Stomach (tissue), 9 donors: ENCODE measurements around the gene VPS8. TPM values are rescaled to one million over a fixed set of nuclear protein-coding genes. Genes with fewer than 3 reads are reported as not detected.
A peak's percentile ranks its signal among the peaks of the same experiment; 100 is the strongest.

Experiments used
- DNase-seq, 2 donors: peaks; one replicate each; pipeline versions ENCODE4 v3.0.0 to v3.0.0-alpha.2; 2013 to 2019
- H3K27ac ChIP-seq, 5 donors: fragments of 200-600 bp in 4 of 5; sonication (generic) in 4 of 5; one replicate each; pipeline ENCODE4 v1.5.1; 2013 to 2019; ENCODE audit warnings: mild to moderate bottlenecking in 1 of 5, moderate library complexity in 1 of 5
- H3K27me3 ChIP-seq, 3 donors: fragments of 200-600 bp; sonication (generic); one replicate each; pipeline ENCODE4 v1.5.1; 2017 to 2019; ENCODE audit warnings: mixed run types in 1 of 3
- H3K36me3 ChIP-seq, 4 donors: fragments of 200-600 bp; sonication (generic); 1 replicate in 3 of 4; 2 replicates in 1 of 4; pipeline ENCODE4 v1.5.1; 2016 to 2019
- H3K4me1 ChIP-seq, 4 donors: fragments of 200-600 bp; sonication (generic); one replicate each; pipeline ENCODE4 v1.5.1; 2016 to 2019
- H3K4me3 ChIP-seq, 4 donors: fragments of 200-600 bp; sonication (generic) in 3 of 4; one replicate each; pipeline ENCODE4 v1.5.1; 2016 to 2019; ENCODE audit warnings: mild to moderate bottlenecking in 1 of 4
- H3K9me3 ChIP-seq, 4 donors: fragments of 200-600 bp; sonication (generic); one replicate each; pipeline ENCODE4 v1.5.1; 2016 to 2019
- EP300 ChIP-seq: sonication (generic); formaldehyde crosslinking; IDR thresholded peaks from one replicate; pipeline ENCODE4 v1.6.1; 2017; ENCODE audit warnings: antibody characterized with exemption
- POLR2A ChIP-seq, 4 donors: fragments of 450-650 bp; IDR thresholded peaks; one replicate each; pipeline ENCODE4 v1.6.1; 2016; ENCODE audit warnings: antibody characterized with exemption in 4 of 4, control low read depth in 2 of 4, mild to moderate bottlenecking in 1 of 4, moderate library complexity in 1 of 4
- POLR2AphosphoS5 ChIP-seq, 3 donors: sonication (generic); formaldehyde crosslinking; IDR thresholded peaks; one replicate each; pipeline ENCODE4 v1.6.1; 2016; ENCODE audit warnings: antibody characterized with exemption in 3 of 3
- WGBS, 5 donors: extraction: QIAGEN DNeasy Blood & Tissue Kit in 3 of 5; methylation state at CpG; one replicate each; pipeline versions ENCODE4 v1.1.5 to v1.1.7; 2013 to 2018; 5-methylcytosine and 5-hydroxymethylcytosine counted together
- intact Hi-C: fragments of 100-400 bp; cut with DNase I; formaldehyde crosslinking; loops from one replicate; pipeline ENCODE4 v1.15.1; 2023; ENCODE audit warnings: low total_unique reads
- polyA plus RNA-seq, 3 donors: library from polyadenylated mRNA; stranded (reverse); fragments of 200-250 nt; gene quantifications; one replicate each; pipeline ENCODE4 v1.2.3, GENCODE V29; 2013
- total RNA-seq, 5 donors: library from RNA; depleted of rRNA; stranded (reverse); fragments of >200 nt; gene quantifications; one replicate each; pipeline versions ENCODE4 v1.1.0 to v1.2.3, GENCODE V29; 2014 to 2016
- TF ChIP-seq, protein P1 (sequence below), 7 experiments: fragments of 450-650 bp in 4 of 7; fragments of 200-600 bp in 3 of 7; sonication (generic) in 3 of 7; IDR thresholded peaks; one replicate each; pipeline ENCODE4 v1.5.1; 2016 to 2019; ENCODE audit warnings: antibody characterized with exemption in 7 of 7, control low read depth in 2 of 7, mild to moderate bottlenecking in 1 of 7
- donor health status: healthy with polysubstance abuse.
- donor health status: Bipolar disorder and iron deficiency.
- donor health status: healthy.

The VPS8 gene
- total and polyA plus RNA-seq, 8 donors = 7.5 to 126 (median 37.5) TPM

DNA sequence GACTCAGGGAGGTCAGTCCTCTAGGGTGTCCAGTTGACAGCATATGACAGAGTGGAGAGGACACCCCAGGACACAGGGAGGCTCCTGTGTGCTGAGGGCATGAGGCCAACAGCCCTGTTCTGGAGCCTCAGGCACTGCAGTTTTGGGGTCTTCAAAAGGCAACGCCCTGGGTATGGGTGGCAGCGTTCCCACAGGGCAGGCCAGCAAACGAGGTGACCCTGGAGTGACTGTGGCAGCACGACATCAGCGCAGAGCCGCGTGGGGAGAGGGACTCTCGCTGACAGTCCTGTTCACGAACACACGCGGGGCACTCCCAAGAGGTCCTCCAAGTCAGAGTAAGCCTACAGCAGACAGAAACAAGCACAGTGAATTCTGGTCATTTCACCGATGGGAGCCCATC is 41.4 kb upstream of the VPS8 start:
- Histone ChIP-seq H3K27ac (no peak overlapping the region), H3K4me1 (peaks cover 0 to 31% (median 8%) of the 10 kb centered on the region in 4 donors), H3K9me3 (no peaks in the 10 kb centered on the region), H3K27me3 (no peaks in the 10 kb centered on the region), H3K4me3 (no peak overlapping the region), H3K36me3 (no peaks in the 10 kb centered on the region)
- intact Hi-C loops = no loop called here
- 80 to 95% (median 88%) methylated on average over 1 to 12 of the region's 12 CpGs for WGBS, 5 donors
- TF ChIP-seq EP300 = no peak
- no peak for TF ChIP-seq POLR2A (IDR thresholded peaks at IDR 0.05)
- TF ChIP-seq POLR2AphosphoS5 (IDR thresholded peaks at IDR 0.05) = no peak
- TF ChIP-seq, protein P1, sequence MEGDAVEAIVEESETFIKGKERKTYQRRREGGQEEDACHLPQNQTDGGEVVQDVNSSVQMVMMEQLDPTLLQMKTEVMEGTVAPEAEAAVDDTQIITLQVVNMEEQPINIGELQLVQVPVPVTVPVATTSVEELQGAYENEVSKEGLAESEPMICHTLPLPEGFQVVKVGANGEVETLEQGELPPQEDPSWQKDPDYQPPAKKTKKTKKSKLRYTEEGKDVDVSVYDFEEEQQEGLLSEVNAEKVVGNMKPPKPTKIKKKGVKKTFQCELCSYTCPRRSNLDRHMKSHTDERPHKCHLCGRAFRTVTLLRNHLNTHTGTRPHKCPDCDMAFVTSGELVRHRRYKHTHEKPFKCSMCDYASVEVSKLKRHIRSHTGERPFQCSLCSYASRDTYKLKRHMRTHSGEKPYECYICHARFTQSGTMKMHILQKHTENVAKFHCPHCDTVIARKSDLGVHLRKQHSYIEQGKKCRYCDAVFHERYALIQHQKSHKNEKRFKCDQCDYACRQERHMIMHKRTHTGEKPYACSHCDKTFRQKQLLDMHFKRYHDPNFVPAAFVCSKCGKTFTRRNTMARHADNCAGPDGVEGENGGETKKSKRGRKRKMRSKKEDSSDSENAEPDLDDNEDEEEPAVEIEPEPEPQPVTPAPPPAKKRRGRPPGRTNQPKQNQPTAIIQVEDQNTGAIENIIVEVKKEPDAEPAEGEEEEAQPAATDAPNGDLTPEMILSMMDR (IDR thresholded peaks at IDR 0.05) = no peak
- DNase-seq = no peak

DNA sequence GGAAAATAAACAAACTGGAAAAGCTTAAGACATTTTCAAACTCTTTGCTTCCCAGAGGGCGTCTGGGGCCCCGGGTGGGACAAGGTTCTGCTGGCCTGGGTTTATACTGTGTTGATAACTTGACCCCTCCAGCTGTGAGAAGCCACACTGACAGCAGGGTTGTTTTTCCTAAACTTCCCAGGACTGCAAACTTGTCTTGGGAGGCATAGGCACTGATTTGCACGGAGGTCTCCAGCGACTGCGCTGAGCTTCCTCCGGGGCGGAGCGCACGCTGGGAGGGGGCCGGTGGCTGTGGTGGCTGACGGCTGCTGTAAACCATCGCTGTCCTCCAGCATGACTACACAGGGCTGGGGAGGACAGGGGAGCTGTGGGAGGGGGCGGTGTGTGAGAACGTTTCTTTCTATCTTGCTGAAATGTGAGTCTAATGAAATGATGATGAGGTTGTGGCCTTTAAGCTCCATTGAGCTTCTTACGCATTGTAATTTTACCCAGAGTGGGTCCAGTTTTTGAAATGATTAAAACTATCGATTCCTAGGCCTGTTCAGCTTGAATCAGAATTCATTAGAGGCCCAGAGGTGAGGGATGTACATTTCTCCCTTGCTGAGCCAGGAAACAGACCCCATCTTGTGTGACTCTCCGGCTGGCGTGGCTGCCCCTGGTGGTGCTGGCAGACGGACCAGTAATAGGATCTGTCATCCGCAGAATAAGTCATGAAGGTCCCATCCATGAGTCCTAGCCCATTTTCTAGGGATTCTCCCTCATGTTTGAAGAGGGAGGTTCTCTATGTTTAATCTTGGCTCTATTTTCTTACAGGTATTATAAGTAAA is 40.5 kb upstream of the VPS8 start:
- 58 to 70% (median 64%) methylated on average over 15 to 20 of the region's 20 CpGs for WGBS, 5 donors
- no peaks in the 10 kb centered on the region for H3K36me3 ChIP-seq
- peak in 1 of 2 donors; percentile 68 for DNase-seq
- no peaks in the 10 kb centered on the region for H3K27me3 ChIP-seq
- H3K4me1 ChIP-seq = peaks cover 0 to 27% (median 8%) of the 10 kb centered on the region in 4 donors
- H3K9me3 ChIP-seq = no peaks in the 10 kb centered on the region
- intact Hi-C loops = no loop called here
- H3K4me3 ChIP-seq = no peak overlapping the region
- H3K27ac ChIP-seq = peak overlapping the region in 3 of 5 donors; percentile 20 to 24 (median 22)
- TF ChIP-seq, protein P1 (IDR thresholded peaks at IDR 0.05) = no peak
- no peak for TF ChIP-seq POLR2A (IDR thresholded peaks at IDR 0.05)
- TF ChIP-seq POLR2AphosphoS5 (IDR thresholded peaks at IDR 0.05) = no peak

DNA sequence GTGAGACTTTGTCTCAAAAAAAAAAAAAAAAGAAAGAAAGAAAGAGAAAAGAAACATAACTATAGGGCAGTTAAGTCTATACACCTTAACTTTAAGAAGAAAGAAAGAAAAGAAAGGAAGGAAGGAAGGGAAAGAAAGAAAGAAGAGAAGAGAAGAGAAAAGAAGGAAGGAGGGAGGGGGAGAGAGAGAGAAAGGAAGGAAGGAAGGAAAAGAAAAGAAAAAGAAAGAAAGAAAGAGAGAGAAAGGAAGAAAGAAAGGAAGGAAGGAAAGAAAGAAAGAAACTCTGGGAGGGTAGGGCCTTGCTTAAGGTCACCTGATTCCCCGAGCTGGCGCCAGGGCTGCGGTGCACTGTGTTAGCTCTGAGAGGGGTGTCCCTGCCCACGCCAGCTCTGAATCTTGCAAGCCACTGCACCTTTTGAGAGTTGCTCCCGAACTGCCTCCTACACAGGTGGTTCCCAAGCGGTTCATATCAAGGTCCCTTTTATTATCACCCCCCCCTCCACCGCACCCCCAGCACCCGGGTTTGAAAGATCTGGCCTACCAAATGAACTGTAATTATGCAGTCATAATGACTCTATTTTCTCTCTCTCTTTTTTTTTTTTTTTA is 39.2 kb upstream of the VPS8 start:
- TF ChIP-seq, protein P1 (IDR thresholded peaks at IDR 0.05) = no peak
- TF ChIP-seq POLR2AphosphoS5 (IDR thresholded peaks at IDR 0.05) = no peak
- TF ChIP-seq POLR2A (IDR thresholded peaks at IDR 0.05) = no peak
- TF ChIP-seq EP300 = no peak
- intact Hi-C loops = no loop called here
- Histone ChIP-seq H3K36me3 (no peaks in the 10 kb centered on the region), H3K4me1 (peaks cover 0 to 34% (median 17%) of the 10 kb centered on the region in 4 donors), H3K4me3 (no peak overlapping the region), H3K27ac (peak overlapping the region in 3 of 5 donors; percentile 26 to 75 (median 58)), H3K9me3 (no peaks in the 10 kb centered on the region), H3K27me3 (no peaks in the 10 kb centered on the region)
- WGBS, 5 donors = 33 to 62% (median 37%) methylated on average over 8 of the region's 8 CpGs
- DNase-seq = peak in 1 of 2 donors; percentile 53

DNA sequence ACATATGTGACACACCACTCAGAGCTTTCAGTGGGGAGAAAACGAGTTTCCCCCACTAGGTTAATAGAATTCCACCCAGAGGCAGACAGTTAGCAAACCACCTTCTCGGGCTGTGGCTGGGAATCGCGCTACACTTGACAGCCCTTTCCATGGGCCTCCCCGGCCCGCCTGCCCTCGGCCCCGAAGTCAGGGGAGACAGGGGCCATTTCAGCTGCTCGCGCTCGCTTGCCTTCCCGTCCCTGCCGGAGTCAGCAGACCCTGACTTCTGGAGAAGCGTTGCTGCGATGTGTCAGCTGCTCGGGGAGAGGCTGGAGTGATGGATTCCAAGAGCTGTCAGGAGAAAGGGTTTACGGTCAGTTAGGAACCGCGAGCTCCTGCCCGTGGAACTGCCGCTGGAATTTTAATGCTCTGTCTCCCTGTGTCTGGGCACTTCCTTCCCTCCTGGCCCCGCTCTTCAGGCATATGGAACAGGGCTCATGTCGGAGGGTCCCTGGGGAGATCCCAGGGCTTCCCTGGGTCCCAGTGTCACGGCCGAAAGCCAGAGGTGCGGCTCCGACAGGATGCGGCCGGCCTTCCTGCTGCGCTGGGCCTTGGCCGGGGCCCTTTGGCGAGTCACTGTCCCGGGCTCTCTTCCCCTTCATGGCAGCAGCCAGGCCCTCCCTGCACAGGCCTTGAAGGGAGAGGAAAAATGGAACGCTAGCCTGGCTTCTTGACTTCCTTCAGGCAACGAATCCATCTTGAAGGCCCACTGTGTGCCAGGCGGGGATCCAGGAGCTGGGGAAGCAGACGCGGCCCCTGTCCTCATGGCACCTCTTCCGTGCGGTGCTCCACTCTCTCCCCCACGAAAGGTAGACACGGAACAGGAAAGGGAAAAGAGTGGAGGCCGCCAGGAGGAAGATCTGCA is 38.4 kb upstream of the VPS8 start:
- Histone ChIP-seq H3K4me1 (peaks cover 0 to 37% (median 20%) of the 10 kb centered on the region in 4 donors), H3K4me3 (no peak overlapping the region), H3K27ac (peak overlapping the region in 3 of 5 donors; percentile 31 to 75 (median 58)), H3K27me3 (peaks cover 0 to 3% (median 0%) of the 10 kb centered on the region in 3 donors), H3K9me3 (no peaks in the 10 kb centered on the region), H3K36me3 (no peaks in the 10 kb centered on the region)
- peak in 1 of 2 donors; percentile 69 for DNase-seq
- no peak for TF ChIP-seq EP300
- no peak for TF ChIP-seq POLR2A (IDR thresholded peaks at IDR 0.05)
- TF ChIP-seq POLR2AphosphoS5 (IDR thresholded peaks at IDR 0.05) = no peak
- TF ChIP-seq, protein P1 (IDR thresholded peaks at IDR 0.05) = no peak
- 69 to 85% (median 75%) methylated on average over 42 to 43 of the region's 43 CpGs for WGBS, 5 donors
- intact Hi-C loops = no loop called here
